NCI-H526 (cell line): ENCODE data around the gene NHS.
"Not testable (repeated sequence)": the region's sequence is repeated elsewhere in the genome, so short reads cannot be mapped to it uniquely, and the experiment has no call there.

Source experiments
- DNase-seq, 2 experiments: peaks; one replicate each; lab custom pipeline; 2025; lab: John Stamatoyannopoulos, UW

Gene NHS

DNA sequence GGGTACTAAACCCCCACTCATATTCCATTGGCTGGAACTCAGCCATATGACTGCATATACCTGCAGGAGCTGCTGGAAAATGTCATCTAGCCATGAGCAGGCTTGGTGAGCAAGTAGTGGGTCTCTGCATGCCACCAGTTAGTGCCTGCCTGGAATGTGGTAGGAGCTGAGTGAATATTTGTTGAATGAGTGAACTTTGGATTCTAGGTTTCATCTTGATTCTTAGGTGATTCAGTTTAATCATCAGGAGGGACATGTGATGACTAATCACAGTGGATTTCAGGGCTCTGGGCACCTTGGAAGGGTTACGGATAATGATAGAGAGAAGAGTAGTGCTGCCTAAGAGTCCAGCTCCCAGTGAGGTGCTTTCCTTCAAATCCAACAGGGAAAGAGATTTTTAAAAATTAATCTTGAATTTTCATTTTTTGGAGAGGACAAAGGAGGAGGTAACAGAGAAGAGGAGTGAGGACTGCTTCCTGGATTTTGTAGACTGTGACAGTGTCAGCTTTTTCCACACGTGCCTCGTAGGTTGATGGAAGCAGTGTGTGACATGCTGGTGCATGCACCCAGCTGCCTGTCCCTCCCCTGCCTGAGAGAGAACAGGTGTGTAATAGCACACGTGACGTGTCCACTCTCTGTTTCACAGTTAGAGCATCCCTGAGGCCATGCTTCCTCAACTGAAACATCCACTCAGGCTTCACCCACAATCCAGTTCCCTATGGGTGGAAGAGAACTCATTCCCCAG is 30.4 kb downstream of the NHS start:
- no peak for DNase-seq

DNA sequence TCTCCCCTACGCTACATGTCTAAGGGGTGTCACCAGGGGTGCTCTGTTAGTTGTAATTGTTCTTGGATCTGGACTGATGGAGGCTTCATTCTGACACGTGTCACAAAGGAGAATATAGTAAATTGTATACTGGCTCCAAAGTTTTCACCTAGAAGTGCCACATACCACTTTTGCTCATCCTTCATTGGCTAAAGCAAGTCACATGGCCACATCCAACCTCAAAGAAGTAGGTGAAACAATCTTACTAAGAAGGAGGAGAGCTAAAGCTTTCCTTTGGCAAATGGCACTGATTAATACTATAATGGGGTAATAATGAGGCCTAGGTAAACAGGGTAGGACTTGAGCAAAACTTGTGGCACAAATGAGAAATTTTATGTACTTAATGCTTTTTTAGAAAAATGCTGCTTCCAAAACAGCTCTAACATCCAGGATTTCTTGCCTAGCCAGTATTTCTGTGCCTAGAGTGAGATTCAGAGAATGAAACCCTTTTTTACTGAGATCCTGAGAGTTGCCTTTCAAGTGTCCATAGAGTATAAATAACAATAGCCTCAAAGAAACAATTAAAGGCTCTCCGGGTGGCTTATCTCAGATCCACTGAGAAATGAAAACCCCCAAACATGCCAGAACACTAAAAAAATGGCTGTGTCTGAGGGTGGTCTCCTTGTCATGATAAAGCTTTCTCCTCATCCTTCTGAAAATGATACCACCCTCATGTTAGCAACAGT is 34.7 kb downstream of the NHS start:
- DNase-seq: no peak

DNA sequence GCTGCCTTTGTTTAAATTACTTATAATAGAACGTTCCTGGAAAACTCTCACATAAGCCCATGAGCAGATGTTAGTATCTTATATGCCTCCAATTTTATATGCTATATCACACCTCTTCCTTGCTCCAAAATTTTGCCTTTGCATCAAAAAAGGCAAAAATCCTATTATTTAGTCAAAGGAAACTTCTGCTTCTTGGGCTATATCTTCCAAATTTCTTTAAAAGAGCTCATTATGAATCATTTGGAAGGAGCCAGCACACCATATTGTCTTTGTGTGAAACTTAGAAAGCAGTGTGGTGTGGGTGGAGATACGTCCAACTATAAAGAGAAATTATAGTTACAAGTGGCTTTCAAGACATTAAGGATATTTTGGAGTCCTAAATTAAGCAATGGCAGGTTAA is 35.7 kb downstream of the NHS start:
- no peak for DNase-seq

GRCh38 chrX:17411205-17411604 is 36.2 kb downstream of the NHS start:
- DNase-seq: no peak

- no peak for DNase-seq
These were observed 37.7 kb downstream of the NHS start for GRCh38 chrX:17412692-17413091.

DNA sequence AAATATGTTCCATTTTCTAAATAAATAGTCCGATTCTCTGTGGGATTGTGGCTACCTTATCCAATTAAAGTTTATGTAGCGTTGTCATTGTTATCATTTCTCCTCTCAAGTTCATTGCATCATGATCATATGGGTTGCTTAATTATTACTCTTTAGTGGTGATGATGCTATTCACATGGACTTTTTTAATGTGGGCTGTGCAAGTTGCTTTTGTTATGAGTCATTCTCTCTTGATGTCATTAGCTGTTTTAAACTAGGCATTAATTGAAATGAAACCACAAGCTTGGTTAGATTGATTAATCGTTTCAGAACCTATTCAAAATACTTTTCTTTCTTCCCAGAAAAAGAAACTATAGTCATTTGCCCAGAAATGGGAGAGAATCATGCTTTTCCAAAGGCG is 38.2 kb downstream of the NHS start:
- DNase-seq: no peak

- DNase-seq: no peak
These were observed 39.1 kb downstream of the NHS start for GRCh38 chrX:17414027-17414658.

- no peak for DNase-seq
These were observed 39.8 kb downstream of the NHS start for GRCh38 chrX:17414839-17415238.

- DNase-seq: no peak
These were observed 40.3 kb downstream of the NHS start for GRCh38 chrX:17415242-17415810.

- no peak for DNase-seq
These were observed 42.4 kb downstream of the NHS start for GRCh38 chrX:17417372-17417771.

DNA sequence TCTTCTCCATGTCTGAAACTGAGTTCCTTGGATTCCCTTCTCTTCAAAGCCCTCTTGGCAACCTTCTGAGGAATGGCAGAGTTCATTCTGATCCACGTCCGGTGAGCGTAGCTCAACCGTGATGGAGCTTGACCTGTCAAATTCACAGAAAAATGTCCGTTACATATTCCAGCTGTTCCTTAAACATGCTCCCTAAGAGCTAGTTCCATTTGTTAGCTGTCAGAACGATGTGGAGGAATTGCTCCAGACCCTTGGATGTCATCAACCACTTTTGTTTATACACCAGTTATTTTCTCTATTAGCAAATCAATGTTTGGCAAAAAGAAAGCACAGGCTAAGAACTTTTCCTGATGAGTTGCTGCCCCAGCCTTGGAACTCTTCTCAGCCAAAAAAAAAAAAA is 50.1 kb downstream of the NHS start:
- DNase-seq: no peak

DNA sequence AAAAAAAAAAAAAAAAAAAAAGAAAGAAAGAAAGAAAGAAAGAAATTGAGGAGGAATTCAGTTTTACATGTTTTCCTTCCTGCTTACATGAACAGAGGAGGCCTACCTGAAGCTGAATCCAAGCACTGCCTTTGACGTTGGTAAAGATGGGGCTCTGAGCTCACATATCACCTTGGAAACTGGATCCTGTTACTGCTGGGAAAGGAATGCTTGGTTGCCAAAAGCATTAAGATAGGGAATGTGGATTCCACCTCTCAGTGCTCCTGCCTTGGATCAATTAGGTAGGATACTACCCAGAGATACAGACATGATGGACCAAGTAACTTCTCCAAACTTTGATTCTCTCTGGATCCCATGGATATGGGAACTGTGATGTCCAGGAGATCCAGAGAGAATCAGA is 50.6 kb downstream of the NHS start:
- no peak for DNase-seq

DNA sequence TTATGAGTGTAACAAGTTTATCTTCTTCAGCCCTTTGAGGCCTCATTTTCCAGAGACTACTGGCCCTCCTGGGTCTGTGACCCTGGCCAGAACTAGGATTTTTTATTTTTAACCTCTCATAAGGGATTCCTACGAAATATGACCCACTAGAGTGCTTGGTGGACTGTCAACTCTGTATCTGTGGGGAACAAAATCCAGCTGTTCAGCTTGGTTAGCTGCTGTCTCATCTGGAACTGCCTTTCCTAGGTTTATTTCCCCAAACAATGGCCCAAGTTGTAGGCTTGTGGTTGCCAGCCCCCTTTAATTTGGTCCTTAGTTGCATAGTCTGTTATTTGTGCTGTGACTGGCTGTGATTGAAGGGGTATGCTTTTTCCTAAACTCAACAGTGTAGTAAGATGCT is 56.2 kb downstream of the NHS start:
- no peak for DNase-seq

DNA sequence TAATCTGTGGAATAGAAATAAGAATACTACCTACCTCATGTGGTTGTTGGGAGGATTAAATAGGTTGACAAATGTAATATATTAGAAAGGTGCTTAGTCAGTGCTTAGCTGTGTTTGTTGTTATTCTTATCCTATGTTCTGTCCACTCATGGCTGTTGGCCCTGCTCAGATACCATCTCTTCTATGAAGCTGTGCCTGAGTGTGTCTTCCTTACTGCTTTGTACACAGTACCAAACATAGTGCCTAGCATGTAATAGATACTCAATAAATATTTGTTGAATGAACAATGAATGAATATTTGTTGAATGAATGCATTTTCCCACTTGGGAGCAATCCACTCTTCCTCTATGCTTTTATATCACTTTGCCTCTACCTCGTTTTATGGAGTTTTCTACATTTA is 57.2 kb downstream of the NHS start:
- no peak for DNase-seq

- DNase-seq: no peak
These were observed 59.0 kb downstream of the NHS start for GRCh38 chrX:17433965-17434364.

DNA sequence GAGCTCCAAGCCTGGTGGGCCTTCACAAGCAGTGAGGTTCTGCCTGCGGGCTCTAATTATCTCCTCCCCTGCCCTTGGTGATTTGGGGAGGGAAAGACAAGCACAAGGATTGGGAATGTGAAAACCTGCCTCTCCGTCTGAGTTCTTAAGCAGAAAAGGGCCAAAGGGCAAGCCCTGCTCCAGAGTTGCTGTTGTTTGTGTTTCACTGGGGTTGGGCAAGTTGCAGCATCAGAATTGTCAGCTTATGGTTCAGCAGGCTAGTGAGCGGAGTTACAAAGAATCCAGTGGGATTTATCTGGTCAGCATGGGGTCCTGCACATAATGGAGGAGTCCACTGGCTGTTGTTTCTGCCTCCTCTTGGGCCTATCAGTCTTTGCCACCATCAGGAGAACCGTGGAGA is 60.5 kb downstream of the NHS start:
- DNase-seq: no peak

GRCh38 chrX:17438221-17438620 is 63.2 kb downstream of the NHS start:
- DNase-seq: no peak

DNA sequence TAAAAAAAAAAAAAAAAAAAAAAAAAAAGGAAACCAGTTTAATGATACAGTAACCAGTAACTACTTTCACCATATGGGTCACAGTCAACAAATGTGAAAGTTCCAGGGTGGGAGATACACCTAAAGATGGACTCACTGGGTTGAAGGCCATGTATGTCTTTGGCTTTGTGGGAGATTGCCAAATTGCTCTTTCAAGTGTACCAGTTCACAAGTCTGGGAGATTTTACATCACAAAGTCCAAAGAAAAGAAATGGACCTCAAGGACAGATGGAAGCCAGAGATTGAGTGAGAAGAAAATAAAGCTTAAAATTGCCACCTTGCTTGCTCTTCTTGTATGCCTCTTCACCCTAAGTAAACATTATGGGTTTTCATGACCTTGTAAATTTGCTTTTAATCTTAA is 65.3 kb downstream of the NHS start:
- DNase-seq: no peak

DNA sequence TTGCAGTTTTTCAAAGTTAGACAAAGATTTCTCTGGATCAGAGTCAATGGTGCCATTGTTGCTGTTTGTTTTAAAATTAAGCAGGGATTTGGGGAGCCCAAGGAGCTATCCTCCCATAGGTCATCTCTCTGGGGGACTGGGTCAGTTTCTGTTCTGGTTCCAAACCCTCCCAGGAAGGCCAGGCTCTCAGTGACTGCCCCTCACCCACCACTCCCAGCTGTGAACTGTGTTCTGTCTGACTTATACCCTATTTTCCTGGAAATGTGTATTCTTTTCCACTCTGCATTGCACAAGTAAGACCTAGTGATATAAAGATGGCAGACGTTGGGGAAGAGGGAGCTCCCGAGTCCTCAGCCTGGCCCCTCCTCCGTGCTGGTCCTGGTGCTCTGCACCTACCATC is 65.8 kb downstream of the NHS start:
- DNase-seq: no peak

DNA sequence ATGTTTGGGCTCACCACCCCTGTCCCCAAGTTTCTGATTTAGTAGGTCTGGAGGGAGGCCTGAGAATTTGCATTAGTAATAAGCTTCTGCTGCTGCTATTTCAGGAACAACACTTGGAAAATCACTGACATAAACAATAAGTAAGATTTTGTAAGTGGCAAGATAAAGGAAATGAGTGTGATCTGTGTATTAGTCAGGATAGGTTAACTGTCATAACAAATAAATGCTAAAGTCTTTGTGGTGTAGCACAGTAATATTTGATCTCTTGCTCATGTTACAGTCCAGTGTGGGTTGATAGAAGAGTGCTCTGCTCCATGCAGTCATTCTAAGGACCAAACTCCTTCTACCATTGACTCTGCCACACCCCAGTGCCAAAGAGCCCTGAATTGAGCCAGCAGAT is 67.0 kb downstream of the NHS start:
- DNase-seq: no peak

DNA sequence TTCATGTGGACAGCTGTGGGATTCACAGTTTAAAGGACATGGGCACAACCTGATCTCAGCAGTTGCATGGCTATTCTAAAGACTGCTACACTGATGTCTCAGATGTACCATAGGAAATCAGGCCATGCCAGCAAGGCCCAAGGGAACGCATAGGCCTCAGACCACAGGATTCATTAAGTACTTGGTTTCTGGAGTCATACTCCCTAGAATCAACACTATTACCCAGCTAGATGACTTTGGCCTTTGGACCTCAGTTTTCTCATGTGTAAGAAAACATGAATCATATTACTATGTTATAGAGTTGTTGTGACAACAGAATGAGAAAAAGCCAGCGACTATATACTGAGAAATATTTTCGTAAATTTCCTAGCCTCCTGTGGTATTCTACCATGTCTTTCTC is 67.9 kb downstream of the NHS start:
- DNase-seq: no peak

DNA sequence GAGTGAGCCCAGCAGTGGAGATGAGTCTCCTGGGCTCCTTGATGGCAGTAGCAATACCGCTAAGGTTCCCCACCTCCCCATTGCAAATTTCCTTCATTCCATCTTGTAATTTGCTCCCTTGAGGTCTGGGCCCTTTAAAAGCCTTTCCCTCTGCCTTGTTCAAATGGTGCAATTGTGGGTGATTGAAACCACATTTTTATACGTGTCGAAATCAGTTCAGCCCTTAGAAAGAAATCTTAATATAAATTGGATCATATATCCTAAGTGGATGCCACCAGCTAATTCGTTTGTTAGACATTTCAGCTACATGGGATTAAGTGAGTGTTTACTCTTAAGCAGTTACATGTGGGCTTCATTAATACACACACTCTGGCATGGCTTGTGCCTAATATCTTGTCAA is 68.6 kb downstream of the NHS start:
- DNase-seq: no peak

GRCh38 chrX:17446269-17446668 is 71.3 kb downstream of the NHS start:
- DNase-seq: not testable (repeated sequence)
